Glomerular visceral epithelial cell (primary cell): ENCODE data around the gene MPV17.

Source experiments
- DNase-seq: peaks from one replicate; pipeline ENCODE4 v3.0.0-alpha.2; 2016; ENCODE audit errors: extremely low spot score

MPV17 gene

GRCh38 chr2:27264753-27265535 is 58.0 kb downstream of the MPV17 start:
- peak; percentile 47 for DNase-seq

GRCh38 chr2:27264253-27264752 is 58.6 kb downstream of the MPV17 start:
- DNase-seq: no peak

- no peak for DNase-seq
Measured at GRCh38 chr2:27263287-27264252, 59.3 kb downstream of the MPV17 start.

GRCh38 chr2:27262379-27263286 is 60.3 kb downstream of the MPV17 start, which contains the start of gene SLC30A3:
Gene SLC30A3, minus strand, starts transcription at chr2:27263047. Its CDS starts 141 bp downstream, at chr2:27262906.
- peak; percentile 33 for DNase-seq

GRCh38 chr2:27261926-27262298 is 61.0 kb downstream of the MPV17 start:
- DNase-seq: no peak

- DNase-seq: no peak
Measured at GRCh38 chr2:27261241-27261925, 61.5 kb downstream of the MPV17 start.
